Head of caudate nucleus (tissue), 42 donors: Measurements from ENCODE around the gene ULK4.

Source experiments
- DNase-seq, 42 donors: peaks; one replicate each; pipeline versions ENCODE4 v3.0.0 to v3.0.0-alpha.2; 2020 to 2021; ENCODE audit warnings: mixed read lengths in 7 of 42
- intact Hi-C: fragments of 100-400 bp; cut with DNase I; formaldehyde crosslinking; loops from one replicate; pipeline ENCODE4 v1.15.0; 2022

Gene ULK4

DNA sequence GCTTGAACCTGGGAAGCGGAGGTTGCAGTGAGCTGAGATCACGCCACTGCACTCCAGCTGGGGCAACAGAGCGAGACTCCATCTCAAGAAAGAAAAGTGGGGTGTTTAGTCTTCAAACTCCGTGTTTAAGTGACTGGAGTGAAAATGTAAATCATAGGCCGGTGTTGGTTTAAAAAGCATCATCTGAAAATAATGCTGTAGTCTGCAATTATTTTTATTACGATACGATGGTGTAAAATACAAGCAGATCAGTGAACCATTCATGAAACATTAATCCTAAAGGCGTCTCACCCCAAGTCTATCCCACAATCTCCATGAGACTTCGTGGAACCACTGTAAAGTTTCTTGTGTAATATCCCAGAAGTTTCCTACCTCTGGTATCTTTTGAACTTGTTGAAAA lies 756.3 kb downstream of the ULK4 start:
- intact Hi-C loops = no loop called here
- DNase-seq = no peak

DNA sequence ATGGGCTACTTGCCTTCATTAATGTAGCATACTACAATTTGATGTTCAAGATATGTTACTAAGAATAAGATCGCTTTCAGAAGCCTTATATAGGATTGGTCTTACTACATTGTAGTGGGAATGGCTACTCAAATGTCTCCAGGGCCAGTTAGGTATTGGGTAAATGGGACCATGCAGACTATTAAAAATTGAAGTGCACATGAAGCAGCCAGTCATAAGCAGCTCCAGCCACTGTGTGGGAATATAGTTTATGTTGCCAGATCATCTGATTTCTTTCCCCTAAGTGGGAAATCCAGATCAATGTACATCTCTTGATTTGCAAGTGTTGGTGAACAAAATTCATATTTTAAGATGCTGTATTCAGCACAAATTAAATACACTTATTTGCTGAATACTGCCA lies 757.5 kb downstream of the ULK4 start:
- intact Hi-C loops = no loop called here
- DNase-seq = no peak

DNA sequence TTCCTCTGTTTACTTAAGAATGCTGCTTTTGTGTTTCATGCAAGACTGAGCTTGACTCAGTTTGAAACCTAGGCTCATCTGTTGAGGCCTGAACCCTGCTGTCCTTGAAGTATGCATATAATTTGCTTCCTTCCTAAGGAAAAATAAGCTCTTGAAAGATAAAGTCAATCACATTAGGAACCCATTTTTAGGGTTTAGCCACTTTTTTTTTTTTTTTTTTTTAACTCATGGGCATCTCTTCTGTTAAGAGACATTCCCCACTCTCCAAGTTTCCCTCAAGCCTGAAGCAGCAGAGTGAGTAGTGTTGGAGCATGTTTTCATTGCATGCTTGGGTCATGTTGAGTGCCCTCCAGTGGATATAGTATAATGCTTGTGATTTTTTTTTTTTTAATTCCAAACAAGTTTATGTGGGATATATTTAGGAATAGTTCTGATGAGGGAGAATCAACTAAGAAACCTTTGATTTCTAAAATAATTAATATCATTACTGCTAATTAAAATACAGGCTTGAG lies 759.0 kb downstream of the ULK4 start:
- intact Hi-C loops = no loop called here
- DNase-seq = peak in 9 of 42 donors; percentile 8 to 42 (median 21)

DNA sequence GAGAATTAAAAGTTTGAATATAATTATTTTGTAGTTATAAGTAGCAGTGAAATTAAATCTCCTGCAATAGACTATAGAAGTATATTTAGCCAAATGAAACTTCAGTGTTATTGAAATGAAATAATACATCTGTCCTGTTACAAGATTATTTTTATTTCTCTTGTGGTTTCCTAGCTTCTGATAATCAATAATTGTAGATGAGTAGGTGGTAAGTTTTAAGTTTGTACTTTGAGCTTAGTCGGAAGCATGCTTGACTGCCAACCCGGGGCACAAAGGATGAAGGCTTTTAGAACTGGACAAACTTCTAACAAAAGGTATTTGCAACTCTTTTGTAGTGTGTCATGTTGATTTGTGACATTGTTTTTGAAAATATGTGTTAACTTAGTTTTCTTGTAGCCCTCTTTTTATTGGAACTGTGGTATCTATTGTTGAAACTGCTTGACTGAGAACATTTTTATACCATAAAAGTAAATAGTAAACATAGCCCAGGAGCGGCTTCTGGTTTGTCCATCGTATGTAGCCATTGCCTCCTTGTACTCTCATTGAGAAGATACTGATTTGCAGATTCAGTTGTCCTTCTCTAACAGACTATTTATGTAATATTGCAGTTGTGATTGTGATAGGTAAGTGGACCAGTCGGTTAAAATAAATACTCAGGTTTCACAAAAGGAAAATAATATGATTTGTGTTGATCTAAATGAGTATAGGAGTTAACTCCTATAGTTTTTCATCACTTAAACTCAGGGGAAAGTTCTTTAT lies 759.6 kb downstream of the ULK4 start:
- DNase-seq = no peak
- intact Hi-C loops = no loop called here

DNA sequence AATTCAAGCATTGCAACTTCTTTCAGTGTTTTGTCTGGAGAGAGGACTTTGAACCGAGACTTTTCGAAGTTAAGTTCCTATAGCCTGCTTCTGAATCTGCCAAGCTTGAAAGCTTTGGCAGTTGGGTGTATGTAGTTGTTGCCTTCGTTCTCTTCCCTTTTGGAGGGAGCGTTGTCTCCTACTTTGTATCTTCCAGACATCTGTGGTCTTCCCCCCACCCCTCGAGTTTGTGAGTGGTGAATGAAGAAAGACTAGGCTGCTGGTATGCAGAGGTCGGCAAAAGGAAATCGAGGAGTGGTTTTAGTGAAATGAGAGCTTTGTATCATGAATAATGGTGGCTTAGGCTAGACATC lies 761.3 kb downstream of the ULK4 start:
- DNase-seq = peak in 13 of 42 donors; percentile 14 to 54 (median 18)
- intact Hi-C loops = no loop called here

DNA sequence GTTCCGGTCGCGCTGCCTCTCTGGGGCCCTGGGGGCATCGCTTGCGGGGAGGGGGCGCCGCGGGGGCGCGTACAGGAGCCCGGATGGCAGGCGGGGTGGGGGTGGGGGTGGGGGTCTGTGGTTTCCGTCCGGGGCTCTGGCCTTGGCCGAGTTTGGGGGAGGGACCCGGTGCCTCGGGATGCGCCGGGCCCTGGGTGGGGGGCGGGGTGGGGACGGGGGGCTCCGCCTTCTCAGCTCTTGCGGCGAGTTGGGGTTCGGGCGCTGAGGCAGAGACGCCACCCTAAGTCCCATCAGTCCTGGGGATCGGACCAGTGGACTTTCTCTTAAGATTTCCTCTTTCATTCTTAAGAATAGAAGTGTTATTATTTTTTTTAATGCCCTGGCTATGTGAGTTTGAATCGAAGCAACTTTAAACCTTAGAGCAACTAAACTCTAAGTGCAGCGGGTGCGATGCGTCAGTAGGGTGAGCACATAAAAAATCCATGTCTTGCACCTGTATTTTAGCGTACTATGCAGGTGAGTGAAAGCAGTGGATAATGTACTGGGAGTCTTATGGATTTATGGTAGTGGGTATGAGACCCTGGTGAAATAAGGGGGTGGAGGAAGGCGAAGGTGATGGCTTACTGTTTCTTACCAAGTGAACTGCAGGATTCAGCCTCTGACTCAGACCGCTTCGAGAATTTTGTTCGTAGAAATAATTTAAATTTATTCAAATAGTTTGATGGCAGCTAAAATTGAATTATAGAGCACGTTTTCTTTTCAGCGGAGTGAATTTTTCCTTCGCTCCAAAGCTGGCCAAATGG lies 761.8 kb downstream of the ULK4 start:
- intact Hi-C loops = loop anchor here (10.0 kb wide), 1 partner anchor 615 kb away; no protein-coding TSS in a partner anchor
- DNase-seq = peak in 34 of 42 donors; percentile 4 to 60 (median 24)

DNA sequence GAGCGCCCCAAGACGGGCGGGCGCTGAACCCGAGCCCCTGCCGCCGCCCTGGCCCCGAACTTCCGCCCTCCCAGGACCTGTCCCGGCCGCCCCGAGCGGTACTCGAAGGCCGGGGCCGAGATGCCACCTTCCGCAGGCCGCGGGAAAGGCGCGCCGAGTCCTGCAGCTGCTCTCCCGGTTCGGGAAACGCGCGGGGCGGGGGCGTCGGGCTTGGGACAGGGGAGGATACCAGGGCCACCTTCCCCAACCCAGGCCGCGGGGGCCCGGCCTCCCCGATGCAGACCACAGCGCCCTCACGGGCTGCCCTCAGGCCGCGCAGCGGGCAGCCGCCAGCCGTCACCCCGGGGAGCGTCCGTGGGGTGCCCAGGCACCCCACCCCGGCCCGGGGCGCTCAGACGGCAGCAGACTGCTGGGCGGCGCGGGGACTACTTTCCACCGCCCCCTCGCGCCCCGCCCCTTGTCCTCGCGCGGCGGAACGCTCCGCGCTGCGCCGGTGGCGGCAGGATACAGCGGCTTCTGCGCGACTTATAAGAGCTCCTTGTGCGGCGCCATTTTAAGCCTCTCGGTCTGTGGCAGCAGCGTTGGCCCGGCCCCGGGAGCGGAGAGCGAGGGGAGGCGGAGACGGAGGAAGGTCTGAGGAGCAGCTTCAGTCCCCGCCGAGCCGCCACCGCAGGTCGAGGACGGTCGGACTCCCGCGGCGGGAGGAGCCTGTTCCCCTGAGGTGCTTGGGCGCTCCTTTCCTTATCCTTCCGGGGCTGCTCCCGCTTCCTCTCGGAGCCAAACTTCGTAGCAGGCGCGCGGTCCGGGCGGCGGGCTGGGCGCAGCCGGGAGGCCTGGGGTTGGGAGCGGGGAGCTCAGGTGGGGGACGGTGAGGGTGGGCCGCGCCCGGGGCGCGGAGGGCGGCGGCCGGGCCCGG lies 762.7 kb downstream of the ULK4 start, which contains the start of gene CTNNB1:
Gene CTNNB1, plus strand, starts transcription at position 556 of the 916 bp plus-strand sequence. CDS start 24,564 bp downstream, outside the sequence.
- DNase-seq = peak; percentile 83 to 97 (median 92)
- intact Hi-C loops = loop anchor here (10.0 kb wide), 1 partner anchor 614 kb away; no protein-coding TSS in a partner anchor

DNA sequence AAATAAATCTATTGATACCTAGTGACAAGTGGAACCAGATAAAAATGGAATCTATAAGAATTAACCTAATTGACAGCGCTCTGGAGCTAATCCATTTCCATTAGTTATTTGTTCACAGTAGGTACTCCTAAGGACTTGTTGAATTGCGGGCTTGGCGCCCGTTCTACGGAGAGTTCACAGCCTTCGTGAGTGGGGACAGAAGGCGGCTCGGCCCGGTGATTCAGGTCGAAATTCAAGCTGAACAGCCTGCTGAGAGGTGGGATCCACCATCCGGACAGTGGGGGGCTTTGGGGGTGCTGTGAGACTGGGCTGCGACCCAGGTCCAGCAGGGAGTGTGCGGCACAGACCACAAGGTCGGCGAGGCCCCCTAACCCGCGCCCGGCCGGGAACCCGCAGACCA lies 763.4 kb downstream of the ULK4 start:
- intact Hi-C loops = loop anchor here (10.0 kb wide), 1 partner anchor 614 kb away; no protein-coding TSS in a partner anchor
- peak in 39 of 42 donors; percentile 10 to 74 (median 40) for DNase-seq

DNA sequence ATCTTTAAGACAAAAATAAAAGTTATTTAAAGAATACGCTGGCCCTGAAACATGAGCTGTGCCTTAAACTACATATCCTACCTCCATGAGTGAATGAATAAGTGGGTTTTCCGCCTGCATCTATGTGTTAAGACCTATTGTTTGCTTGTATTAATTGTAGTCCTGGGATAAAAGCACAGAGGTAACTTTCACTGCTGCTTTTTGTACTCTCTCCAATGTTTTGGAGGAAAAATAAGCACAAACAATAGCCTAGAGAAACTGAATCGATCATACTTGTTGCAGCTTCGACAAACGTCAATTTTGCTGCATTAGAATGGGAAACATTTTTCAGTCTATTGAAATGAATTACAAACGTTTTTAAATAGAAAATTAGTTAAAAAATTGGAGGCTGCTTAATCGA lies 763.9 kb downstream of the ULK4 start:
- intact Hi-C loops = loop anchor here (10.0 kb wide), 1 partner anchor 613 kb away; no protein-coding TSS in a partner anchor
- DNase-seq = no peak
